Stimulated activated CD8-positive, alpha-beta memory T cell treated with anti-CD3 and anti-CD28 coated beads, Interleukin-7, amount 100 ng/mL, for 48 hours (primary cell): ENCODE results near the gene TMEM52B.
"Not testable (repeated sequence)": the region's sequence is repeated elsewhere in the genome, so short reads cannot be mapped to it uniquely, and the experiment has no call there.

Experiments
- DNase-seq, 2 donors: peaks; one replicate each; pipeline ENCODE4 v3.0.0-alpha.2; 2020; ENCODE audit warnings: low read depth in 1 of 2; ENCODE audit errors: extremely low read depth in 1 of 2

TMEM52B gene

GRCh38 chr12:10170216-10170615, 8.6 kb upstream of the TMEM52B start:
- DNase-seq = no peak

DNA sequence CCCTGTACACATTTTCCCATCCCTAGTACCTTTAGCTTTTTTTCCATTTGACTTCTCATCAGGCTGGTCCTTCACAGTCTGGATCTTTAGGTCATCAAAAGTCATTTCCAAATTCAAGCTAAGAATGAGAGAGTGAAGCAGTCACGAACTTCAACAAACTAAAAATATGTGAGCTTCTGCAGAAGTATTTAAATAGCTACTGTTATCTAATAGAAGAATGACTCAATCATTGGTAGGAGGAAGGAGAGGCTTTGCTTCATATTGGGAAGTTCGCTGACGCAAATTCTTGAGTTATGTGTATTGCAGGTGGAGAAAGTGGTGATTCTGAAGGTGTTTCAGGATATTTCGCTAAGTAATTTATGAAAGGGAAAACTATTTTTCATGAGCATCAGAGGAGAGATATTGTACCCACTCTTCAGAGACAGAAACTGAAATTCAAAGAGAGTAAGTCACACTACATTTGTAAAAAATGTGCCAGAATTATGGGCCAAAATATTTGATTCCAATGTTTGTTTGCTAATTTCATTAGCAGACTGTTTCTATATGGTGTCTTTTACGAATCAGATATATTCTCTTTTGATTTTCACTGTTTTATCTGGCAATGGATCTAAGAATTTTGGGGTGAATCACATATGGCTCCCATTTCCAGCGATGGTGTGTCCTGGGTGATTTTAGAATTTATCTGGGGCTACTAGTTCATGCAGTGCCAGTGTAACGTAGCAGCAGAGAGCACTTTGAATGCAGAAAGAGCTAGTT, 6.7 kb upstream of the TMEM52B start, which contains the start of gene OLR1:
Gene OLR1, minus strand, starts transcription at position 160 of the 756 bp plus-strand sequence. Its CDS starts 55 bp downstream, at position 105.
- DNase-seq = no peak

DNA sequence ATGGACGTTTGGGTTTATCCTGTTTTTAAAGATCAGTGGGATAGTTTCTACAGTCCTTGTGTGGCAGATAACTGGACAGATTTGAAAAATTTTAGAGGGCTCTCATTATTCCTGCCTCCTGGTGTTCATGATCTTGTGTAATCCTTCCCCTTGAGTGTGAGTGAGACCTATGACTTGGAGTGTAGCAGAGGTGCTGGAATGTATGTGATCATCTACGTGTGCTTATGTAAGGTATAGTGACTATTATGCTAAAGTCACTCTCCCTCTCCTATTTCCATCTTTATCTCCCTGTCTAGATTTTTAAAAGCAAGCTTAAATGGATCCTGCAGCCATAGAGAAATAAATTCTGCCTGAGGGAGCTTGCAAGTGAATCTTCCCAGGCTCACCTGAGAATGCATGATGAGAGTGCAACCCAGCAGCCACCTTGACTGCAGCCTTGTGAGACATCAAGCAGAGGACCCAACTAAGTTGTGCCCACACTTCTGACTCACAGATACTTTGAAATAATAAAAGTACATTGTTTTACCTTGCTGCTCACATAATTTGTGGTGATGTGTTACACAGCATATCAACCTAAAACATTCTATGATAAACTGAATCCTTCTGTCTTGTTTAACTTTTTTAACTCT, 3.7 kb upstream of the TMEM52B start:
- no peak for DNase-seq

- DNase-seq = no peak
Measured at GRCh38 chr12:10175846-10176636, 2.8 kb upstream of the TMEM52B start.

DNA sequence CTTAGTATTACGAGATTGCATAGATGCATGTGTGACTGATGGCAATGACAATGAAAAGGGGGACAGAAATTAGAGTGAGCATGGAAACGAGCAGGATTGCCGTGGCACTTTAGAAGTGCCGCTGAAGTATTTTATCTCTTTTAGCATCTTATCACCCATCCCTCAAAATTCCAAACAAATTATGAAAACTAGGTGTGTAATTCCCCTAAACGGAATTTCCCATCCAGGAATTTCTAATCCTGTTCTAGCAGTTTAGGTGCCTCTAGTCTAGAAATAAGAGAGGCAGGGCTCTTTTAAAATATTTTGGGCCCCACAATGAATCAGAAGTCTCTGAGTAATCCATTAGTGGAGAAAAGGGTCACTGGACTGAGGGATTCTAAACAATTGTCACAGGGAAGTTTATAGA, 947 bp downstream of the TMEM52B start:
- no peak for DNase-seq

GRCh38 chr12:10182354-10183049, 3.7 kb downstream of the TMEM52B start:
- no peak for DNase-seq

GRCh38 chr12:10184261-10184843, 5.5 kb downstream of the TMEM52B start:
- no peak for DNase-seq

DNA sequence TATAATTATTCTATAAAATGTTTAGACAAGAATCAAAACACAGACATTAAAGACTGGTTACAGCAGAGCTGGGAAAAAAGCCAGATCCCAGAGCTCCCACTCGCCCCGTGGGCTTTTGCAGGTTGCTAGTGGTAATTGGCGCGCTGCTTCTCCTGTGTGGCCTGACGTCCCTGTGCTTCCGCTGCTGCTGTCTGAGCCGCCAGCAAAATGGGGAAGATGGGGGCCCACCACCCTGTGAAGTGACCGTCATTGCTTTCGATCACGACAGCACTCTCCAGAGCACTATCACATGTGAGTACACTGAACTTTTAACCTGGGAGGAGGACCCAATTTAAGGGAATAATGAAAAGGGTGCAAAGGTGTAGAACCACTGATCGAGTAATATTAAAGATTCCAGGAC, 7.5 kb downstream of the TMEM52B start:
- no peak for DNase-seq

DNA sequence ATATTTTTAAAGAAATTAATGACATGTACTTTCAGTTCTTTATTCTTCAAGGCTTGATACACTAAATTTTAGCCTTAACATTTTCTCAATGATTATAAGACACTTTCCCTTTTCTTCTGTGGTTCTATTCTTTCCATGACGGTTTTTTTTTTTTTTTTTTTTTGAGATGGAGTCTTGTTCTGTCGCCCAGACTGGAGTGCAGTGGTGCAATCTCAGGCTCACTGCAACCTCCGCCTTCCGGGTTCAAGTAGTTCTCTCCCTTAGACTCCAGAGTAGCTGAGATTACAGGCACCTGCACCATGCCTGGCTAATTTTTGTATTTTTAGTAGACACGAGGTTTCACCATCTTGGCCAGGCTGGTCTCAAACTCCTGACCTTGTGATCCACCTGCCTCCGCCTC, 8.1 kb downstream of the TMEM52B start:
- not testable (repeated sequence) for DNase-seq

DNA sequence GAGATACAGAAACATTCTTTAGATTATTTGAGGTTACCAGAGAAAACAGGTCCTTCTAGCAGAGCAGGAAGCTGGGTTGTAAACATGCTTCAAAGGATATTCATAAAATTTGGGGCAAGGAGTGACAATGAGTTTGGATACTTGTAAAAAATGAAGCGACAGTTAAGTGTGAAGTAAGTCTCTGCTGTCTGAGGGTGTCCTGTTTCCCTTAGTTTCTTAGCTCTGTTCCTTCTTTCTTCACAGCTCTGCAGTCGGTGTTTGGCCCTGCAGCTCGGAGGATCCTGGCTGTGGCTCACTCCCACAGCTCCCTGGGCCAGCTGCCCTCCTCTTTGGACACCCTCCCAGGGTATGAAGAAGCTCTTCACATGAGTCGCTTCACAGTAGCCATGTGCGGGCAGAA, 10.8 kb downstream of the TMEM52B start:
- no peak for DNase-seq

GRCh38 chr12:10190558-10191388, 11.9 kb downstream of the TMEM52B start:
- peak in 1 of 2 donors; percentile 19 for DNase-seq

DNA sequence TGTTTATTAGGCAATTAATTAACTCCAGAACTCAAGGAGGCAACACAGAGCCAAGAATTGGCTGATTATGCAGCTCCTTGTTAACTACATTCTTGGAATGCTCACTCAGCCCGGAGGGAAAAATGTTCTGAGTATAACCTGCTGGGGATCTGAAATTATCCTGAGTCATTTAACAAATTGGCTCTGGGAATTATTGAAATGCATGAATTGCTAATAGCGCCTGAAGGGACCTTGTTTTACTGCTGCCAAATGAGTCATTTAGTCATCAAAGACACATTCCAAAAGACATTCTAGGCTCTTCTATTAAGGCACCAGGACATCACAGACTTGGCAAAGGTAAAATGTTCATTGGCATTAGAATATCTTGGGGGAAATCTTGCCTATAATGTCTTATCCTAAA, 13.0 kb downstream of the TMEM52B start:
- no peak for DNase-seq

- no peak for DNase-seq
Measured at GRCh38 chr12:10194160-10194670, 15.4 kb downstream of the TMEM52B start.

DNA sequence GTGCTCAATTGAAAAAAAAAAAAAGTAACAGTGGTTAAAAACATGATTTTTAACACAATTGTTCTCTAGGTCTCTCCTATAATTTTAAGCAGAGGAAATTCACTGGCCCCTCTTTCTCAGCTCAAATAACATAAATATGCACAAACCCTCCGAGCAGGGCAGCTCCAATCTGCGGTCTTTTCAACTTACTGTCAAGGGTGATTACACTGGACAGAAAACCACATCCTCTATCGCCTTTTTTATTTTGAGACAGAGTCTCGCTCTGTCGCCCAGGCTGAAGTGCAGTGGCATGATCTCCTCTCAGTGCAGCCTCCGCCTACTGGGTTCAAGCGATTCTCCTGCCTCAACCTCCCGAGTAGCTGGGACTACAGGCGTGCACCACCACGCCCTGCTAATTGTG, 17.4 kb downstream of the TMEM52B start:
- no peak for DNase-seq

GRCh38 chr12:10197879-10198278, 19.0 kb downstream of the TMEM52B start:
- DNase-seq = no peak

GRCh38 chr12:10204495-10204894, 25.7 kb downstream of the TMEM52B start:
- DNase-seq = not testable (repeated sequence)

GRCh38 chr12:10205220-10205807, 26.5 kb downstream of the TMEM52B start:
- no peak for DNase-seq

DNA sequence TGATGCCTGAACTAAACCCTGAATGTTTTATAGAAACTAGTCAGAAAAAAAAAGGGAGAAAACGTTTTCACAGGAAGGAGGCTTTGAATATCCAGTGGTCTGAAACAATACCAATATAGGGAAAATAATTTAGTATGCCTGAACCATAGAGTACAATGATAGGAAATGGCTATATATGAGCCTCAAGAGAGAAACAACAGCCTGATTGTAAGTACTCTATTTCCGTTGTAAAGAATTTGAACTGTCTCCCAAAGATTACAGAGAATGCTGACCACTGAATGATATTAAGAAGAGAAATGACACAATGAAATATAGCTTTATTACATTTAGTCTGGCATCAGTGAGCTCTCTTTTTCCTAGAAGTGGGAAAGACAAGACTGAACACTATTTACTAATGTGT, 28.3 kb downstream of the TMEM52B start:
- DNase-seq = no peak

DNA sequence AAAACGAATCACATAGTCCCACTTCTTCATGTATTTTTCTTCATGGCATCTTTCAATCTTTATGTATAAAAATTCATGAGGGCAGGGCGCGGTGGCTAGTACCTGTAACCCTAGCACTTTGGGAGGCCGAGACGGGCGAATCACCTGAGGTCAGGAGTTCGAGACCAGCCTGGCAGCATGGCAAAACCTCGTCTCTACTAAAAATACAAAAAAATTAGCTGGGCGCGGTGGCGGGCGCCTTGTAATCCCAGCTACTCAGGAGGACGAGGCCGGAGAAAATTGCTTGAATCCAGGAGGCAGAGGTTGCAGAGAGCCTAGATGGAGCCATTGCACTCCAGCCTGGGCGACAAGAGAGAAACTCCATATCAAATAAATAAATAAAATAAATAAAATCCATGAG, 31.4 kb downstream of the TMEM52B start:
- DNase-seq = no peak
